IMR-90 (cell line): ENCODE data around the gene OTOR.

Experiments
- BHLHE40 ChIP-seq: fragments of 150-350 bp; IDR thresholded peaks from 2 replicates; pipeline ENCODE4 v1.6.1; 2016; ENCODE audit warnings: mild to moderate bottlenecking, low read depth, low read length
- CEBPB ChIP-seq: IDR thresholded peaks from 2 replicates; pipeline ENCODE4 v1.6.1; 2012; ENCODE audit warnings: low read depth, low read length, improper control_type of control experiment
- FOS ChIP-seq: fragments of 150-350 bp; IDR thresholded peaks from 2 replicates; pipeline ENCODE4 v1.6.1; 2016; ENCODE audit warnings: low read depth, low read length
- MAFK ChIP-seq: IDR thresholded peaks from 2 replicates; pipeline ENCODE4 v1.6.1; 2012; ENCODE audit warnings: low read depth, low read length, improper control_type of control experiment
- MAZ ChIP-seq: IDR thresholded peaks from 2 replicates; pipeline ENCODE4 v1.6.1; 2012; ENCODE audit warnings: low read depth, mild to moderate bottlenecking, low read length, improper control_type of control experiment, moderate library complexity, borderline replicate concordance
- MXI1 ChIP-seq: IDR thresholded peaks from 2 replicates; pipeline ENCODE4 v1.6.1; 2012; ENCODE audit warnings: low read depth, mild to moderate bottlenecking, low read length, moderate library complexity, borderline replicate concordance
- NFE2L2 ChIP-seq: fragments of 150-350 bp; IDR thresholded peaks from 2 replicates; pipeline ENCODE4 v1.6.1; 2016; ENCODE audit warnings: low read depth, mild to moderate bottlenecking, low read length
- POLR2A ChIP-seq: IDR thresholded peaks from 2 replicates; pipeline ENCODE4 v1.6.1; 2012; ENCODE audit warnings: mild to moderate bottlenecking, low read depth, low read length
- RFX5 ChIP-seq: IDR thresholded peaks from 2 replicates; pipeline ENCODE4 v1.8.0; 2012; ENCODE audit warnings: low read depth, mild to moderate bottlenecking, low read length, moderate library complexity
- TF ChIP-seq, protein P1 (sequence below): conservative IDR thresholded peaks from 2 replicates; pipeline ENCODE4 v1.5.1; 2012; ENCODE audit warnings: mild to moderate bottlenecking, low read depth, low read length, improper control_type of control experiment
- TF ChIP-seq, protein P2 (sequence below): fragments of 150-350 bp; IDR thresholded peaks from 2 replicates; pipeline ENCODE4 v1.6.1; 2017; ENCODE audit warnings: mild to moderate bottlenecking, antibody characterized with exemption, low read length, low read depth

DNA sequence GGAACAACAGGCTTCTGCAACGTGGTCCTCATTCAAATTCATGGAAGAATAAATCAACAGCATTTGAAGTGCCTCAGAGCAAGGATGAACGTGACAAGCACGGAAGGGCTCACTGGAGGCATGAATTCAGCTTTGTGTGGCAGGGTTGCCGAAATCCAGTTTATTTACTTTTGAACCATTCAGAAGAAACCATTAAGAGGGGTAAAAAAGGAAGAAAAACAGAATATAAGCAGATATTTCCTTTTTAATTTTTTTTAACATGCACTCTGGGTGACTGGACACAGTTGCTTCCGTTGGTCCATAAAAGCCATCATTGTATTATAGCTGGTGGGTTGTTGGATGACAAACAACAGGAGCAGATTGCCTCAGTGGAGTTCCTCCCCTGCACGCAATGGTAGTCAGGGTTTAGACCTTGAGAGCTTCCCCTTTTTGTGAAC is 35.6 kb upstream of the OTOR start:
- TF ChIP-seq, protein P1, sequence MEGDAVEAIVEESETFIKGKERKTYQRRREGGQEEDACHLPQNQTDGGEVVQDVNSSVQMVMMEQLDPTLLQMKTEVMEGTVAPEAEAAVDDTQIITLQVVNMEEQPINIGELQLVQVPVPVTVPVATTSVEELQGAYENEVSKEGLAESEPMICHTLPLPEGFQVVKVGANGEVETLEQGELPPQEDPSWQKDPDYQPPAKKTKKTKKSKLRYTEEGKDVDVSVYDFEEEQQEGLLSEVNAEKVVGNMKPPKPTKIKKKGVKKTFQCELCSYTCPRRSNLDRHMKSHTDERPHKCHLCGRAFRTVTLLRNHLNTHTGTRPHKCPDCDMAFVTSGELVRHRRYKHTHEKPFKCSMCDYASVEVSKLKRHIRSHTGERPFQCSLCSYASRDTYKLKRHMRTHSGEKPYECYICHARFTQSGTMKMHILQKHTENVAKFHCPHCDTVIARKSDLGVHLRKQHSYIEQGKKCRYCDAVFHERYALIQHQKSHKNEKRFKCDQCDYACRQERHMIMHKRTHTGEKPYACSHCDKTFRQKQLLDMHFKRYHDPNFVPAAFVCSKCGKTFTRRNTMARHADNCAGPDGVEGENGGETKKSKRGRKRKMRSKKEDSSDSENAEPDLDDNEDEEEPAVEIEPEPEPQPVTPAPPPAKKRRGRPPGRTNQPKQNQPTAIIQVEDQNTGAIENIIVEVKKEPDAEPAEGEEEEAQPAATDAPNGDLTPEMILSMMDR: no peak
- TF ChIP-seq RFX5: no peak
- no peak for TF ChIP-seq POLR2A
- TF ChIP-seq MAZ: no peak
- no peak for TF ChIP-seq FOS
- TF ChIP-seq MXI1: no peak
- TF ChIP-seq BHLHE40: no peak
- TF ChIP-seq, protein P2, sequence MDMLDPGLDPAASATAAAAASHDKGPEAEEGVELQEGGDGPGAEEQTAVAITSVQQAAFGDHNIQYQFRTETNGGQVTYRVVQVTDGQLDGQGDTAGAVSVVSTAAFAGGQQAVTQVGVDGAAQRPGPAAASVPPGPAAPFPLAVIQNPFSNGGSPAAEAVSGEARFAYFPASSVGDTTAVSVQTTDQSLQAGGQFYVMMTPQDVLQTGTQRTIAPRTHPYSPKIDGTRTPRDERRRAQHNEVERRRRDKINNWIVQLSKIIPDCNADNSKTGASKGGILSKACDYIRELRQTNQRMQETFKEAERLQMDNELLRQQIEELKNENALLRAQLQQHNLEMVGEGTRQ: no peak
- no peak for TF ChIP-seq CEBPB
- TF ChIP-seq NFE2L2: no peak
- no peak for TF ChIP-seq MAFK
